ENCODE measurements around the gene IQCF2.
"Not testable (repeated sequence)": the region's sequence is repeated elsewhere in the genome, so short reads cannot be mapped to it uniquely, and the experiment has no call there.

Gene IQCF2

GRCh38 chr3:51862886-51863285, 1.5 kb downstream of the IQCF2 start:
- FAIRE-seq (no peak), DNase-seq (ENCODE audit: insufficient read length, low spot score) (no peak)
- TF ChIP-seq CTCF (IDR thresholded peaks at IDR 0.05; ENCODE audit: insufficient read depth, missing control alignments) = no peak

- DNase-seq (ENCODE audit: insufficient read length, low spot score); FAIRE-seq: not testable (repeated sequence)
Observed at GRCh38 chr3:51868896-51869295, 7.5 kb downstream of the IQCF2 start.

- no peak for TF ChIP-seq CTCF (IDR thresholded peaks at IDR 0.05; ENCODE audit: insufficient read depth, missing control alignments)
- DNase-seq (ENCODE audit: insufficient read length, low spot score) = no peak
- FAIRE-seq = no peak
Observed at GRCh38 chr3:51869304-51869703, 7.9 kb downstream of the IQCF2 start.

GRCh38 chr3:51873253-51873766, 11.9 kb downstream of the IQCF2 start:
- FAIRE-seq (no peak), DNase-seq (ENCODE audit: insufficient read length, low spot score) (no peak)
- TF ChIP-seq CTCF (IDR thresholded peaks at IDR 0.05; ENCODE audit: insufficient read depth, missing control alignments) = no peak

- FAIRE-seq (no peak), DNase-seq (ENCODE audit: insufficient read length, low spot score) (no peak)
- TF ChIP-seq CTCF (IDR thresholded peaks at IDR 0.05; ENCODE audit: insufficient read depth, missing control alignments) = no peak
Observed at GRCh38 chr3:51873876-51874275, 12.5 kb downstream of the IQCF2 start.

- DNase-seq (ENCODE audit: insufficient read length, low spot score) = no peak
- no peak for TF ChIP-seq CTCF (IDR thresholded peaks at IDR 0.05; ENCODE audit: insufficient read depth, missing control alignments)
- FAIRE-seq = no peak
Observed at GRCh38 chr3:51874411-51874810, 13.0 kb downstream of the IQCF2 start.

- DNase-seq (ENCODE audit: insufficient read length, low spot score) (no peak), FAIRE-seq (no peak)
- no peak for TF ChIP-seq CTCF (IDR thresholded peaks at IDR 0.05; ENCODE audit: insufficient read depth, missing control alignments)
Observed at GRCh38 chr3:51874889-51875288, 13.5 kb downstream of the IQCF2 start.

- FAIRE-seq (no peak), DNase-seq (ENCODE audit: insufficient read length, low spot score) (no peak)
- TF ChIP-seq CTCF (IDR thresholded peaks at IDR 0.05; ENCODE audit: insufficient read depth, missing control alignments) = no peak
Observed at GRCh38 chr3:51875501-51875900, 14.1 kb downstream of the IQCF2 start, which contains the start of gene IQCF5. TSS of gene IQCF5 (minus strand) at chr3:51875601. CDS start at chr3:51875531, 70 bp downstream.

Measured in D721Med (cell line).